HG03521 (cell line): ENCODE results near the gene WEE1.
"Not testable (repeated sequence)": the region's sequence is repeated elsewhere in the genome, so short reads cannot be mapped to it uniquely, and the experiment has no call there.

ENCODE experiments used
- ATAC-seq: cut with Tn5 transposase; IDR thresholded peaks from one replicate; pipeline ENCODE4 v1.9.1; 2021; ENCODE audit warnings: mild to moderate bottlenecking, moderate library complexity; ENCODE audit not compliant: unreplicated experiment

The WEE1 gene

DNA sequence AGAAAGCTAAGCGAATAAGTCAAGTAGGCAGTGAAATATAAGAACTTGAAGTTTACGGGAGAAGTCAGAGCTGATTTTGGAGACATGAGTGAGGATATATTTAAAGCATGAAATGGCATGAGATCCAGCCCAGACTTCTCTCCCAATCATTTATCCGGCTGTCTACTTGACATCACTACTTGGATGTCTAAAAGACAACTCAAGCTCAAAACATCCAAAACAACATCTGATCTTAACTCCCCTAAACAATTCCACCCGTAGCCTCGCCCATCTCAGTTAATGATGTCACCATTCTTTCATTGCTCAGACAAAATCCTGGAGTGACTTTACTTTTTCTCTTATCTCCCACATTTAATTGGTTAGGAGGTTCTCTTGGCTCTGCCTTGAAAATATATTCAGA lies 44.5 kb downstream of the WEE1 start:
- ATAC-seq, result no peak

- no peak for ATAC-seq
Measured at GRCh38 chr11:9619004-9619403, 45.5 kb downstream of the WEE1 start.

DNA sequence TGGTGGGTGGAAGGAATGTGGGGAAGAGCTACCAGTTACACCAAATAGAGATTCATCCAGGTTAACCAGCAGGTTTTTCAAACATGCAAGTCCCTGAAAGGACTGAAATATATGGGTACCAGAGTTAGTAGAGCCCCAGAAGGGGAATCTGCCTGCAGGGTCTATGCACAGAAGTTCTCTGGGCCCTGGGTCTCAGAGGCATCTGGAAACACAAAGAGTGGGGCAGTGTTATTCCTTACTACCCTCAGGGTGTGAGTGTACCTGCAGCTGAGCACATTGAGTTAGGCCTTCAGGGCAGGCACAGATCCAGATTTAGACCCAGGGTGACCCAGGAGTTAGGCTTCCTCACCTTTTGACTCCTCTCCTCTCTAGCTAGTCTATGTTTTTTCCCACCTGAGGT lies 46.5 kb downstream of the WEE1 start:
- no peak for ATAC-seq

DNA sequence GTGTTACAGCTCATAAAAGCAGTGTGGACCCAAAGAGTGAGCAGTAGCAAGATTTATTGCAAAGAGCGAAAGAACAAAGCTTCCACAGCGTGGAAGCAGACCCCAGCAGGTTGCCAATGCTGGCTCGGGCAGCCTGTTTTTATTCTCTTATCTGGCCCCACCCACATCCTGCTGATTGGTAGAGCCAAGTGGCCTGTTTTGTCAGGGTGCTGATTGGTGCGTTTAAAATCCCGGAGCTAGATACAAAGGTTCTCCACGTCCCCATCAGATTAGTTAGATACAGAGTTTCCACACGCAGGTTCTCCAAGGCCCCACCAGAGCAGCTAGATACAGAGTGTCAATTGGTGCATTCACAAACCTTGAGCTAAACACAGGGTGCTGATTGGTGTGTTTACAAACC lies 48.9 kb downstream of the WEE1 start:
- ATAC-seq, result not testable (repeated sequence)

DNA sequence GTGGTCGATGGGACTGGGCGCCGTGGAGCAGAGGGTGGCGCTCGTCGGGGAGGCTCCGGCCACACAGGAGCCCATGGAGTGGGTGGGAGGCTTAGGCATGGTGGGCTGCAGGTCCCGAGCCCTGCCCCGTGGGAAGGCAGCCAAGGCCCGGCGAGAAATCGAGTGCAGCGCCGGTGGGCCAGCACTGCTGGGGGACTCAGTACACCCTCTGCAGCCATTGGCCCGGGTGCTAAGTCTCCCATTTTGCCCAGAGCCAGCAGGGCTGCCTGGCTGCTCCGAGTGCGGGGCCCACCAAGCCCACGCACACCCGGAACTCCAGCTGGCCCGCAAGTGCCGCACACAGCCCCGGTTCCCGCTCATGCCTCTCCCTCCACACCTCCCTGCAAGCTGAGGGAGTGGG lies 49.6 kb downstream of the WEE1 start:
- ATAC-seq, result not testable (repeated sequence)

DNA sequence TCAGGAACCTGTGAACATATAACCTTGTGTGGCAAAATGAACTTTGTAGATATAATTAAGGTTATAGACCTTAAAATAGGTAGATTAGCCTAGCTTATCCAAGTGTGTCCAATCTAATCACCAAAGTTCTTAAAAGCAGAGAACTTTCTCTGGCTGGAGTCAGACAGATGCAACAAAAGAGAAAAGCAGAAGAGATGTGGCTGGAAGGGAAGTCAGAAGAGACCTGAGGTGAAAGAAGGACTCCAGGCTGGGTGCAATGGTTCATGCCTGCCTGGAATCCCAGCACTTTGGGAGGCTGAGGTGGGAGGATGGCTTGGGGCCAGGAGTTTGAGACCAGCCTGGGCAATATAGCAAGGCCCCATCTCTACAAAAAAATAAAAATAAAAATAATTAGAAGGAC lies 51.0 kb downstream of the WEE1 start:
- no peak for ATAC-seq

DNA sequence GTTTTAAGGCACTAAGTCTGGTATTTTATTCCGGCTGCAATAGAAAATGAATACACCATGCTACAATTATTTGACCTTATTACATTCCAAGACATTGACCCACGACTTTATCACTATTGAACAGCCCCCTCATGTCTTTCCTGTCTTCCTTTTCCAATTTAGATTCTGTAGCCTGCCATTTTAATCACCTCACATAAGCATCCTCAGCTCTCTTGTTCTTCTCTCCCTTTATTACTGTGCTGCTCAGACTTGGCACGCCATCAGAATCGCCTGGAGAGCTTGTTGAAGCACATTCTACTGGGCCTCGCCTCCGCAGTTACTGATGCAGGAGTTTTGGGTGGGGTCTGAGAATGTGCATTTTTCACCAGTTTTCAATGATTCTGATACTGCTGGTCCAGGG lies 51.7 kb downstream of the WEE1 start:
- no peak for ATAC-seq

GRCh38 chr11:9625728-9626127 lies 52.3 kb downstream of the WEE1 start:
- no peak for ATAC-seq

- ATAC-seq, result no peak
Measured at GRCh38 chr11:9626496-9627394, 53.3 kb downstream of the WEE1 start.

DNA sequence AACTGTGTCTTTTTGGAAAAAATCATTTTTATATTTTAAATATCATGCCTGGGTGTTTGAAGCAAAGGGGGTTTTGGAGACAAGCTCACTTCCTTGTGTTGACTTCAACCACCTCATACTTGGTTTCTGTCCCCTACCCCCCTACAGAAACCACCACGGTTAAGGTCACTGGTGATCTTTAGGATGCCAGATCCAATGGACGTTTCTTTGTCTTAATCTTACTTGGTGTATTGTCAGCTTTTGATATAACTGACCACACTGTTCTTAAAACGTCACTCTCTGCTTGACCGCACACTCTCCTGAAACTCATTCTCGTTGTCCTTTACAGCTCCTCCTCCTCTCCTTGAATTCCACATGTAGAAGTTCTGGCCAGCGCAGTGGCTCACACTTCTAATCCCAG lies 55.6 kb downstream of the WEE1 start:
- ATAC-seq, result no peak

GRCh38 chr11:9633679-9634078 lies 60.2 kb downstream of the WEE1 start:
- ATAC-seq, result no peak

GRCh38 chr11:9636691-9637090 lies 63.2 kb downstream of the WEE1 start:
- no peak for ATAC-seq

DNA sequence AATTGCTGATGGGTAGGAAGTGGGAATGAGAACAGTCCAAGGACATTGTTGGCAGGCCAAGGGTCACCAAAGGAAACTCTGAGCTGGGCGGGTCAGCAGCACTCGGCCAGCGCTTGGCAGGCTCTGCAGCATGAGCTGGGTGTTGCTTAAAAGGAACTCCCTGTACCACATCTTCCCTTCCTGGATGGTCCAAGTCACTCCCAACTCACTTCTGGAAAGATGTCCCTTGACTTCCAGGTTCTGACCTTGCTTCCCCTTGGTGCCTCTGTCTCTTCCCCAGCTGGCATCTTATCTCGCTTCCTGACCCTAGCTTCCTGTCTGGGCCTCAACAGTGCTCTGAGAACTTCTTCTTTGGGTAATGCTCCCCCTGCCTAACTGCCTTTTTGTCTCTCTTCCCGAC lies 65.6 kb downstream of the WEE1 start:
- ATAC-seq, result no peak
